ENCODE results near the gene TRIO.

Gene TRIO

GRCh38 chr5:14142202-14142826 lies 828 bp upstream of the TRIO start:
- no peak for TF ChIP-seq RARB (CRISPR knock-in tag; IDR thresholded peaks at IDR 0.05)
- TF ChIP-seq ZFP30 (CRISPR knock-in tag; IDR thresholded peaks at IDR 0.05), result no peak
- no peak for TF ChIP-seq CSDC2 (CRISPR knock-in tag; IDR thresholded peaks at IDR 0.05)
- TF ChIP-seq BACH2 (CRISPR knock-in tag; IDR thresholded peaks at IDR 0.05; ENCODE audit: borderline replicate concordance), result no peak
- TF ChIP-seq POU6F1 (CRISPR knock-in tag; IDR thresholded peaks at IDR 0.05; ENCODE audit: borderline replicate concordance, low read depth), result no peak
- TF ChIP-seq ISL1 (CRISPR knock-in tag; IDR thresholded peaks at IDR 0.05), result no peak
- no peak for TF ChIP-seq ESRRG (CRISPR knock-in tag; IDR thresholded peaks at IDR 0.05)
- TF ChIP-seq ZNF70 (CRISPR knock-in tag; IDR thresholded peaks at IDR 0.05), result no peak
- no peak for TF ChIP-seq PPARA (CRISPR knock-in tag; IDR thresholded peaks at IDR 0.05; ENCODE audit: borderline replicate concordance)
- TF ChIP-seq PATZ1 (CRISPR knock-in tag; IDR thresholded peaks at IDR 0.05; ENCODE audit: borderline replicate concordance), result no peak
- no peak for TF ChIP-seq ARNTL (CRISPR knock-in tag; IDR thresholded peaks at IDR 0.05; ENCODE audit: borderline replicate concordance, low read depth)
- no peak for TF ChIP-seq OSR1 (CRISPR knock-in tag; IDR thresholded peaks at IDR 0.05)
- no peak for TF ChIP-seq ZNF8 (CRISPR knock-in tag; IDR thresholded peaks at IDR 0.05)
- ATAC-seq, result no peak; the same call in 2 of the 3 replicates

GRCh38 chr5:14143546-14143840 lies 351 bp downstream of the TRIO start:
- TF ChIP-seq ZNF8 (CRISPR knock-in tag; IDR thresholded peaks at IDR 0.05) (no peak), OSR1 (CRISPR knock-in tag; IDR thresholded peaks at IDR 0.05) (no peak), ZC3H10 (CRISPR knock-in tag; IDR thresholded peaks at IDR 0.05) (no peak), PATZ1 (CRISPR knock-in tag; IDR thresholded peaks at IDR 0.05; ENCODE audit: borderline replicate concordance) (no peak), TSHZ2 (CRISPR knock-in tag; IDR thresholded peaks at IDR 0.05) (no peak), RARB (CRISPR knock-in tag; IDR thresholded peaks at IDR 0.05) (no peak), ZNF70 (CRISPR knock-in tag; IDR thresholded peaks at IDR 0.05) (no peak), BACH2 (CRISPR knock-in tag; IDR thresholded peaks at IDR 0.05; ENCODE audit: borderline replicate concordance) (no peak), POU6F1 (CRISPR knock-in tag; IDR thresholded peaks at IDR 0.05; ENCODE audit: borderline replicate concordance, low read depth) (no peak), ESRRG (CRISPR knock-in tag; IDR thresholded peaks at IDR 0.05) (no peak), TOX (CRISPR knock-in tag; IDR thresholded peaks at IDR 0.05; ENCODE audit: borderline replicate concordance) (no peak), ZNF565 (CRISPR knock-in tag; conservative IDR thresholded peaks at IDR 0.05; ENCODE audit: low read depth) (no peak), CSDC2 (CRISPR knock-in tag; IDR thresholded peaks at IDR 0.05) (no peak), ZFP3 (CRISPR knock-in tag; IDR thresholded peaks at IDR 0.05) (no peak), PPARA (CRISPR knock-in tag; IDR thresholded peaks at IDR 0.05; ENCODE audit: borderline replicate concordance) (no peak), ZFP30 (CRISPR knock-in tag; IDR thresholded peaks at IDR 0.05) (no peak)
- ATAC-seq, result no peak
